ENCODE measurements around the gene TOB1.

Gene TOB1

DNA sequence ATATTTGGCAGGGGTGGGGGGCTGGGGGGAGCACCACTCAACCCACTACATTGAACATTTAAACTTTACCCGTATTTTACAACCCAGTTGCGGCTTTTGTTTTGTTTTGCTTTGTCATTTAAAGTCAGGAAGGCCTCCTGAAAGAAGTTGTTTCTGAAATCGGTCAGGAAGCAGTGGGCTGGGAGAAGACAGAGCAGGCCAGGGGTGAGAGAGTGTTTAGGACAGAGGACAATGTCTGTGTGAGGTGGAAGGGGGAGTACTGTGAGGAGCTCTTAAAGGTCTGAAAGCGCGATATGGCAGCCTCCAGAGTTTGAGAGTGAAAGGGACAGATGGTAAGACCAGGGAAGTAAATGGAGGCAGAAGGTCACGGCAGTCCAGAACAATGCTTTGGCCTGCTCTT is 36.8 kb downstream of the TOB1 start:
- no peak for DNase-seq

DNA sequence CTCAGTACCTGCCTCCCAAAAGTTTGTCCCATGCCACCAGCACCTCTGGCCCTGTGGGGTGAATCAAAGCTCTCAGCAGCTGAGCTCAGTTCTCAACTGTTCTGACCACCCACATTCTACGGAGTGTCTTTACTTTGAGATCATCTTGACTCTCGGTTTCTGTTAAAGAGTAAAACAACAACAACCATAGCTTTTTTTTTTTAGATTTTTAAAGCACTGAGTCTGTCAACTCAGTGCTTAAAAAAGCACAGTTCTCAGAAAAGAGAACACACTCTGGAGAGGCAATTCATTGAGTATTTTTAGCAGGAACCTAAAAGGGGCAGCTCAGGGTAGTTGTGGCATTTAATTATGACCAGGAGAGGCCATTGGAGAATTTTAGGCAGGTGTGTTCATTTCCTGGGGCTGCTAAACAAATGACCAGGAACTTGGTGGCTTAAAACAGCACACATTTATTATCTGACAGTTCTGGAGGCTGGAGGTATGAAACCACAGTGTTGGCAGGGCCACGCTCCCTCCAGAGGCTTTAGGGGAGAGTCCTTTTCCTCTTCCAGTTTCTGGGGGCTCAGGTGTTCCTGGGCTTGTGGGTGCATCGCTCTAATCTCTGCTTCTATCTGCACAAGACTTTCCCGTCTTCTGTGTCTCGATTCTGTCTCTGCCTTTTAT is 37.5 kb downstream of the TOB1 start:
- DNase-seq = no peak

DNA sequence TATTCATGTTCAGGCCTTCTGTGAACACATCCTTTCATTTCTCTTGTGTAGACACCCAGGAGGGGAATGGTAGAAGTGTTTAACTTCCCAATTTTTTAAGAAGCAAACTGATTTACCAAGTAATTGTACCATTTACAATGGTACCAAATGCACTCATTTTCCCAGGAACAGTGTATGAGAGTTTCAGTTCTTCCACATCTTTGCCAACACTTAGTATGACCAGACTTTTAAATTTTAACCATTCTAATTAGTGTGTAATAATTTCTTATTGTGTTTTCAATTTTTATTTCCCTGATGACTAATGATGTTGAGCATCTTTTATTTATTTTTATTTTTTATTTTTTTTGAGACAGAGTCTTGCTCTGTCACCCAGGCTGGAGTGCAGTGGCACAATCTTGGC is 41.0 kb downstream of the TOB1 start:
- DNase-seq = no peak

DNA sequence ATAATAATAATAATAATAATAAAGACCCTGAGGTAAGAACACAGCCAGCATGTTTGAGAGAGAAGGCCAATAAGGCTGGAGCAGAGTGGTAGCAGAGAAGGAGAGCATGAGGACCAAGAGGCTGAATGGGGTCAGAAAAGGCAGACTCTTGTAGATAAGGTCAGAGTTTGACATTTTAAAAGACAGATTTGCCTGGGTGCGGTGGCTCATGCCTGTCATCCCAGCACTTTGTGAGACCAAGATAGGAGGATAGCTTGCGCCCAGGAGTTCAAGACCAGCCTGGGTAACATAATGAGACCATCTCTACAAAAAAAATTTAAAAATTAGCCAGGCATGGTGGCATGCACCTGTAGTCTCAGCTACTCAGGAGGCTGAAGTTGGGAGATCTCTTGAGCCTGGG is 41.7 kb downstream of the TOB1 start:
- no peak for DNase-seq

DNA sequence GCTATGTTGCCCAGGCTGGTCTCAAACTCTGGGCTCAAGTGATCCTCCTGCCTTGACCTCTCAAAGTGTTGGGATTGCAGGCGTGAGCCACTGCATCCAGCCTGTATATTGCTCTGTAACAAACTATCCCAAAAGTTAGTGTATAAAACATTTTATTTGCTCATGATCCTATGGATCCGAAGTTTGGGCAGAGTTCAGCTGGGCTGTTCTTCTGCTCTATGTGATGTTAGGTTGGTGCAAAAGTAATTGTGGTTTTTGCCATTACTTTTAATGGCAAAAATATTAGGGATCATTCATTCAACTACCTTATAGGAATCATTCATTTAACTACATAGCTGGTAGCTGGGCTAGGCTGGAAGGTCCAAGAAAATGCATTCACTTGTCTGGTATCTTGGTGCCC is 43.6 kb downstream of the TOB1 start:
- no peak for DNase-seq

DNA sequence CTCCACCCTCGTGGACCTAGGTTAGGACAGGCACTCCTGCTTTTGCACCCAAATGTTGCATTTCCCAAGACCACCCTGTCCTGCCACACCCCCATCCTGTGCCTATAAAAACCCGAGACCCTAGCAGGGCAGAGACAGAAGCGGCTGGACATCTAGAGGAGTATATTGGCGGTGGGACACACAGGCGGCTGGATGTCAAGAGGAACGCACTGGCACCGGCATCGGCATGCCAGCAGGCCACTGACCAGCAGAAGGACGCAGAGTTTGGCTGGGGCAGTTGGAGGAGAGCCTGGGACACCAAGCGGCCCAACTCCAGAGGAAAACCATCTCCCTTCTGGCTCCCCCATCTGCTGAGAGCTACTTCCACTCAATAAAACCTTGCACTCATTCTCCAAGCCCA is 45.5 kb downstream of the TOB1 start:
- DNase-seq = no peak

DNA sequence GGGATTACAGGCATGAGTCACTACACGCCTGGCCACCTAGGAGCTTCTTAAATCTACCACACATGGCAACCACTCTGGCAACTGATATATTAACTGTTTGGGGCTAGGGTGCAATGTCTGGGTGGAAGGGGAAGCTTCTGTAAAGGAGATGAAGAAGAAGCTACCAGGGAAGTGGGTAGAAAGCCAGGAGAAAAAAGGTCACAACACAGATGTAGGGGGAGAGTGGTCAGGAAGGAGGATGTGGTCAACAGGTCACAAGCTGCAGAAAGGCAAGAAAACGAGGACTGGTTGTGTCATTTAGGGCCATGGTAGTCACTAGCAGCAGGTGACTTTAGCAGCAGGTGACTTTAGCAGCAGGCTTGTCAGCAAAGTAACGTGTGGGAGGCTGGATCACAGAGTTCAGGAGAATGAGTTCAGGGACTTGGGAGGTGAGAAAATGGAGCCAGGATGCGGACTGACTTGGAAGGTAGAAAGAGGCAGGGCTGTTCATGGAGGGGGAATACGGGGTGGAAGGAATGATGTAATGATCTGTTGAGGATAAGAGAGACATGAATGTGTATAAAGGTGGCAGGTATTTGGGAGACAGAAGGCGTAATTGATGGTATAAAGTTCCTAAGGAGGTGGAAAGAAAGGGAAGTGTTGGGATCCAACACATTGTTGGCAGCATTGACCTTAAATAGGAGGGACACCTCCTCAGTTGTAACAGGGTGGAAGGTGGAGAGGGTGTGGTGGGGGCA is 47.1 kb downstream of the TOB1 start:
- DNase-seq = no peak

DNA sequence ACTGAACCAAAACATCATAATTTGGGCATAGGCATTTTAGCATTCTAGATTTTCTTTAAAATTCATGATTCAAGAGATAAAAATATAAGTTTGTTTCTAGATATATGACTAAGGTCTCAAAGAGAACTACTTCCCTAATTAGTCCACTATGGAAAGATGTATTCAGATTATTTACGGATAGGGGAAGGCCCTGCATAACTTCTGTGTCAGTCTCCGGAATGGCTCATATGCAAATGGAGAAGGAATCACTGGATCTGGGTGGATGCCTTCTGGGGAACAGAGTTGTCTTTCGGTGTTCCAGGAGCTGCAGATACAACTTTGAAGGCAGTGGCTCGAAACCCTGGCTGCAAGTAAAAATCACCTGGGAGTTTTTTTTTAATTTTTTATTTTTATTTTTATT is 47.9 kb downstream of the TOB1 start:
- no peak for DNase-seq

DNA sequence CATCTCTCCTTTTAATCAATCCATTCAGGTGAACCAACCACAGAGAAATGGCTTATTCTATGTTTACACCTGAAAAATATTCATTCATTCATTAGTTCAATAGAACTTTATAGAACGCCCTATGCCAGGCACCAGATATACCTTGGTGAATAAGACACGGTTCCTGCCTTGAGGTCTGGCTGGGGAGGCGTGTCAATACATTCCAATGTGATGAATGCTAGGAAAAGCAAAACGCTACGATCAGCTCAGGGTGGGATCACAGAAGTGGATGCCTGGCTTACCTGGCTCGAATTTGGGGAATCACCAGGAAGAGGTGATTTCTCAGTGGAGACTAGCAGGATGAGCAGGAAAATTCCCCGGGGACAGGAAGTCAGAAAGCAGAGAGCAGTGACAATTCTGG is 48.3 kb downstream of the TOB1 start:
- no peak for DNase-seq

DNA sequence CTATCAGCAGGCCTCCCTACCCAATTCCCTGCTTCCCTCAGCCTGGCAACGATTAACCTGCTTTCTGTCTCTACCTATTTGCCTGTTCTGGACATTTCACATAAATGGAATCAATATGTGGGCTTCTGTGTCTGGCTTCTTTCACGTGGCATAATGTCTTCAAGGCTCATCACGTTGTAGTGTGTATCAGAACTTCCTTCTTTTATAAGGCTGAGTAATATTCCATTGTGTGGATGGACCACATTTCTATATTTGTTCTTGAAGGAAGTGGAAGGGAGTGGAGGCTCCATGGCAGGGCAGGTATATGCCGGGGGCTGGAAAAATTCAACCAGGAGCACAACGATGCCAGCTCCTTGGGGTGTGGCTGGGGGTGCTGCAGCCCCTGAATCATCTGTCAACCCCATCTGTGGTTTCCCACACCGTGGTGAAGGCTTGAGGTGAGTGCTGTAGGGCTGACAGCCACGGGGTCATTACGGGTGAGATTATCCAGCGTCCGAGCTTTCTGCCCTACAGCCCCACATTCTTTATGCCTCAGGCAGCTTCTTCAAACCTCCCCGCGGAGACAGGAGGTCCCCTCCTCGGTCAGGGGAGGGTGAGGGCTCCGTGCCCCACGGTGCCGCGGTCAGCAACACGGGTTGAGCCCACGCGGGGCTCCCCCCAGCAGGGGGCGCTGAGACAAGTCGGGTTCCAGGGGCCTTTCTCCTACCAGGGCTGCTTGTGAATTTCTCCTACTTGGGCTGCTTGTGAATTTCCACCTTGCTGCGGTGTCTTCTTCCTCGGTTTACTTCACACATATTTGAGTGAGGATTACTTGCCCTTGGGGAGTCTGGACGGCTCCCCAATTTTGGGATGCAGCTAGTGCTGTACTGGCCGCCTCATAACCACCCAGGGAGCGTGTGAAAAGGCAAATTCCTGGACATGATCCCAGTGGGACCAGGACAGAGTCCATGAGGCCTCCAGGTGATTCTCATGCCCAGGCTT is 49.1 kb downstream of the TOB1 start:
- DNase-seq = no peak

DNA sequence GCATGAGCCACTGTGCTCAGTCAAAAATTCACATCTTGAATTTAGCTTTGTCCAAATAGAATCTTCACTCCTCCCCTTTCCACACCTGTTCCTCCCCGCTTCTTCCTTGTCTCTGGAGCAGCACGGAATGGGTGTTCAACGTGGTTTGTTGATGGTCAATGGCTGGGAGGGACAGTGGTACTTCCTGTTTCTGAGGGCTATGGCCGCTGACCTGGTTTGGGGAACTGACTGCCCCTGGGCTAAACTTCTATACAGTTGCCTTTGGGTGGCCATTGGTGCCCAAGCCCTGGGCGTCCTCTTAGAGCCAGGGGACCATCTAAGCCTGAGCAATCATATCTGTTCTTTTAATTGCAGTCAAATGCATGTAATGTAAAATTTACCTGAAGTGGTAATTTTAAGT is 49.9 kb downstream of the TOB1 start:
- no peak for DNase-seq

DNA sequence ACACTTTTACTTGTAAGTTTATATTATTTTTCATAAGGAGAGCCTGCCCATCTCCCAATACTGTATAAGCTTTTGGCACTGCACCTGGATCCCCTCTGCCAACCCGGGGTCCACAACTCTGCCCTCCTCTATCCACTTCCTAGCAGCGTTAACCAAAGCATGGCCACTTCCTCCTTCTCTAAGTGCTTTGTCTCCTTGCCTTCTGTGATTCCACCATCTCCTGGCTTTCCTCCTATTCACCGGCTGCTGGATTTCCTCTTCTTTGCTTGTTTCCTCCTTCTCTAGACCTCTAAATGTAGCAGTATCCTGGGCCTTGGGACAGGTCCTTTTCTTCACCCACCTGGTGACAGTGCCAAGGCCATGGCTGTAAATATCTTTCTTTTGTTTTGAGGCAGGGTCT is 50.8 kb downstream of the TOB1 start:
- DNase-seq = no peak

DNA sequence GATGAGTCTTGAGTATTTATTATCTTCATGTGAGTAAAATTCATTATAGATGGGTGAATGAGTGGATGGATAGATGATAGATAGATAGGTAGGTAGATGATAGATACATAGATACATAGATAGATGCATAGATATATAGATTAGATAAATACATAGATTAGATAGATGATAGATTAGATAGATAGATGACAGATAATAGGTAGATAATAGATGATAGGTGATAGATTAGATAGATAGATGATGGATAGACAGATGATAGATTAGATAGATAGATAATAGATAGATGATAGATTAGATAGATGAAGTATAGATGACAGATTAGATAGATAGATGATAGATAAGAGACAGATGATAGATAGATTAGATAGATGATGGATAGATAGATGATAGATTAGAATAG is 52.6 kb downstream of the TOB1 start:
- no peak for DNase-seq

Measured in SIG-M5 (cell line).